A549 (cell line): Measurements from ENCODE around the gene GNG14.
"Not testable (repeated sequence)": the region's sequence is repeated elsewhere in the genome, so short reads cannot be mapped to it uniquely, and the experiment has no call there.

Experiments
- CBX2 ChIP-seq: fragments of 200-600 bp; sonication (generic); IDR thresholded peaks from 2 replicates; pipeline ENCODE4 v1.6.1; 2016; ENCODE audit warnings: low read depth, mild to moderate bottlenecking, borderline replicate concordance
- CEBPB ChIP-seq, 2 experiments: fragments of >200 bp in 1 of 2; sonication (Bioruptor Twin) in 1 of 2; formaldehyde crosslinking in 1 of 2; IDR thresholded peaks; 2 replicates each; pipeline ENCODE4 v1.6.1; 2012 to 2016
- CTCF ChIP-seq: fragments of >200 bp; sonication (Bioruptor Twin); formaldehyde crosslinking; IDR thresholded peaks from 3 replicates; pipeline ENCODE4 v1.5.1; 2016
- EP300 ChIP-seq, 2 experiments: fragments of >200 bp; sonication (Bioruptor Twin); formaldehyde crosslinking; IDR thresholded peaks; 2 replicates in 1 of 2; 3 replicates in 1 of 2; pipeline ENCODE4 v1.6.1; 2016 to 2017
- HMGXB4 ChIP-seq: fragments of 250-450 bp; sonication (Bioruptor Pico); IDR thresholded peaks from 2 replicates; pipeline ENCODE4 v1.5.0; 2021; ENCODE audit warnings: mild to moderate bottlenecking, moderate library complexity, borderline replicate concordance
- KDM5A ChIP-seq: fragments of 200-600 bp; sonication (generic); IDR thresholded peaks from 2 replicates; pipeline ENCODE4 v1.6.1; 2016; ENCODE audit warnings: antibody characterized with exemption, mild to moderate bottlenecking
- MAX ChIP-seq: IDR thresholded peaks from 2 replicates; pipeline ENCODE4 v1.6.1; 2012
- NFE2L2 ChIP-seq: fragments of 150-350 bp; conservative IDR thresholded peaks from 2 replicates; pipeline ENCODE4 v1.6.1; 2014; ENCODE audit warnings: low read length
- PBX3 ChIP-seq: IDR thresholded peaks from 2 replicates; pipeline ENCODE4 v1.6.1; 2012
- POLR2A ChIP-seq: IDR thresholded peaks from 2 replicates; pipeline ENCODE4 v1.6.1; 2012; ENCODE audit warnings: mild to moderate bottlenecking, low read length
- POLR2AphosphoS2 ChIP-seq: conservative IDR thresholded peaks from 2 replicates; pipeline ENCODE4 v1.6.1; 2012; ENCODE audit warnings: low read length, improper control_type of control experiment, inconsistent platforms
- RAD21 ChIP-seq, 2 experiments: fragments of >200 bp in 1 of 2; sonication (Bioruptor Twin) in 1 of 2; formaldehyde crosslinking in 1 of 2; IDR thresholded peaks in 1 of 2; conservative IDR thresholded peaks in 1 of 2; 2 replicates in 1 of 2; 3 replicates in 1 of 2; pipeline ENCODE4 v1.6.1; 2012 to 2018; ENCODE audit warnings: inconsistent platforms in 1 of 2
- RNF2 ChIP-seq: fragments of 200-600 bp; sonication (generic); IDR thresholded peaks from 2 replicates; pipeline ENCODE4 v1.6.1; 2016; ENCODE audit warnings: low read depth, mild to moderate bottlenecking, antibody characterized with exemption, moderate library complexity, borderline replicate concordance
- ZFP36 ChIP-seq: fragments of 450-650 bp; IDR thresholded peaks from 2 replicates; pipeline ENCODE4 v1.6.1; 2014; ENCODE audit warnings: borderline replicate concordance; ENCODE audit not compliant: partially characterized antibody

GRCh38 chr19:12697425-12697824 is 9.6 kb downstream of the GNG14 start:
- not testable (repeated sequence) for TF ChIP-seq ZFP36; CTCF; EP300 (IDR thresholded peaks at IDR 0.05); POLR2A; PBX3; MAX; CEBPB (IDR thresholded peaks at IDR 0.05); KDM5A; RAD21 (conservative IDR thresholded peaks at IDR 0.05 in 1 of 2, IDR thresholded peaks at IDR 0.05 in 1 of 2); POLR2AphosphoS2; NFE2L2; HMGXB4; RNF2; CBX2
